Erythroblast (primary cell): ENCODE results near the gene AHCYL2.

Experiments
- DNase-seq, 2 experiments: peaks; one replicate each; lab custom pipeline; 2025; lab: John Stamatoyannopoulos, UW
- GATA1 ChIP-seq: IDR thresholded peaks from 2 replicates; pipeline ENCODE4 v1.6.1; 2011; ENCODE audit warnings: low read depth, mild to moderate bottlenecking, control low read depth, low read length, moderate library complexity
- POLR2A ChIP-seq: IDR thresholded peaks from 2 replicates; pipeline ENCODE4 v1.6.1; 2011; ENCODE audit warnings: mild to moderate bottlenecking, low read length

AHCYL2 gene

DNA sequence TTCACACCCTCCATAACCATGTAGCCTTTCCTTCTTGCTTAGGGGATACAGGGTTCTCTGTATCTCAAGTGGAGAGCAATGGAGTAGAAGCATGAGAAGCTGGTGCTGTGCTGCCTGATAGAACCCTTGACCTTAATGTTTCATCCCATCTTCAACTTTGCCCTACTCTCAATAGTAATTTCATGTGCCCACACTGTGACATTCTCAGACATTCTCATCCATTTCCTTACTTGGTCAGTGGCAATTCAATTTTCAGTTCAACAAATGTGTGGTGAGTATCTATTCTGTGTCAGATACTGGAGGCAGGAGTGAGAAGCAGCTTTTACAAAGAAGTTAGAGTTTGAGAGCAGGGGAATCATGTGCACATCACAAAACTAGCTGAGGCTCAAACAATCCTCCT lies 225.5 kb downstream of the AHCYL2 start:
- DNase-seq = no peak
- TF ChIP-seq POLR2A (no peak), GATA1 (no peak)

DNA sequence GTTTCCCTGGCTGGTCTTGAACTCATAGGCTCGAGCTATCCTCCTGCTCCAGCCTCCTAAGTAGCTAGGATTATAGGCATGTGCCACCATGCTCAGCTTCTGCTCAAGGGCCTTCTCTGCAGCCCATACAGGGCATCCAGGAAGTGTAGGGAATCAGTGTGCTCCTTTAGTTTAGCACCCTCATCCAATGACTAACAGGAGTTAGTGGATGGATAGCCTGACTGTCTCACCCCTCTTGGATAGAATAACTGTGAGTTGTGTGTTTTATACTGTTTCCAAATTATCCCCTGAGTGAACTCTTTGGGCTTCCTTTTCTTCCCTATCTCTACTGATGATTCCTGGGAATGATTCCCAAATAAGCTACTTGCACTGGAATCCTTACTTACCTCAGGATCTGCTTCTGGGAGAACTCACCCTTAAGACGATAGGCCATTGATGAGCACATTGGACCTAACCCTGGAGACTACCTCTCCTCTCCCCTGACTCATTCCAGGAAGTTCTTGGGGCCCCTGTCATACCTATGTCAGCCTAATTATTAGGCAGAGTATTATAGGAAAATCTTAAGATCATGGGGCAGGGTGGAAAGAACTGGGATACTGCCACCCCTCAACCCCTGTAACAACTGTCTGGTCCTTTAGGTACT lies 227.9 kb downstream of the AHCYL2 start:
- TF ChIP-seq GATA1 (no peak), POLR2A (no peak)
- DNase-seq = no peak

DNA sequence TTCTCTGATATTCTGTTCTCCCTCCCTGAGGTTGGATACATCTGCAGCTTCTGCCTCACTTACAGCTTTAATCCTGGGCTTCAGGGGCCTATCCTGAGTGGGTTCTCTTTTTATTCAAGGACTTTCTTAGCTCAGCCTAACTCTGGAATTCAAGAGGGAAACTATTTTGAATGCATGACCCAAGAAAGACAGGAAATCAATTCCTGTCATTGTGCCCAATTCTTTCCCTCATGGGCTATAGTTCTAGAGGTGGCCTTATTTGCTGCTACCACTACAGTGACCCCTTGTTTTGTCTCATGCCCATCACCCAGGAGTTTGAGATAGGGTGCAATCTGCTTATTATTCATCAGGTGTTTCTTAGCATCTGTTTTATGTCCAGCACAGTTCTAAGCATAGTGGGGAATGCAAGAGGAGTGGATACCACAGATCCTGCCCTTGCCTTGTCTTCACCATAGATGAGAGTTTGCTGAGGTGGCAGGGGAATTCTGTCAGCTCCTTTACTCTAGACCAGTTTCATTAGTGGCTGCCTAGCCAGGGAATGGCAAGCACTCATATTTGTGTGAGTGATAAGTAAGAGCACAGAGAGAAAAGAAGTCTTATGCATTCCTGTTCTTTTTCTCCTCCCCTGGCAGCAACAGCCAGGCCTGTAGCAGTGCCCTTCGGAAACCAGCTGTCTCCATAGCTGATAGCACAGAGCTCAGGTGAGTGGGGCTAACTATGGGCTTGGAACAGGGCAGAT lies 228.8 kb downstream of the AHCYL2 start:
- DNase-seq = no peak

GRCh38 chr7:129454249-129454551 lies 229.4 kb downstream of the AHCYL2 start:
- no peak for TF ChIP-seq GATA1
- no peak for TF ChIP-seq POLR2A
- no peak for DNase-seq

More for the DNA sequence above, 228.8 kb downstream of the AHCYL2 start:
- no peak for TF ChIP-seq GATA1
- TF ChIP-seq POLR2A = no peak

GRCh38 chr7:129456421-129456820 lies 231.6 kb downstream of the AHCYL2 start:
- TF ChIP-seq GATA1 = no peak
- no peak for TF ChIP-seq POLR2A

DNA sequence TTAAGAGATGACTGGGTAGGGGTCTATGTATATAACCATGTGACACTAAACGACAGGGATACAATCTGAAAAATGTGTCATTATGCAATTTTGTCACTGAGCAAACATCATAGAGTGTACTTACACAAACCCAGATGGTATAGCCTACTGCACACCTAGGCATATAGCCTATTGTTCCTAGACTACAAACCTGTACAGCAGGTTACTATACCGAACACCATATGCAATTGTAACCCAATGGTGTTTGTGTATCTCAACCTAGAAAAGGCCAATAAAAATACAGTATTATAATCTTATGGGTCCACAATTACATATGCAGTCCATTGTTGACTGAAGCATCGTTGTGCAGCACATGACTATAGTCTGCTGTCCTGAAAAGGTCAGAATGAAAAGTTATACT lies 232.3 kb downstream of the AHCYL2 start:
- no peak for DNase-seq
- TF ChIP-seq GATA1 (no peak), POLR2A (no peak)

More at GRCh38 chr7:129456421-129456820, 231.6 kb downstream of the AHCYL2 start:
- DNase-seq = no peak

DNA sequence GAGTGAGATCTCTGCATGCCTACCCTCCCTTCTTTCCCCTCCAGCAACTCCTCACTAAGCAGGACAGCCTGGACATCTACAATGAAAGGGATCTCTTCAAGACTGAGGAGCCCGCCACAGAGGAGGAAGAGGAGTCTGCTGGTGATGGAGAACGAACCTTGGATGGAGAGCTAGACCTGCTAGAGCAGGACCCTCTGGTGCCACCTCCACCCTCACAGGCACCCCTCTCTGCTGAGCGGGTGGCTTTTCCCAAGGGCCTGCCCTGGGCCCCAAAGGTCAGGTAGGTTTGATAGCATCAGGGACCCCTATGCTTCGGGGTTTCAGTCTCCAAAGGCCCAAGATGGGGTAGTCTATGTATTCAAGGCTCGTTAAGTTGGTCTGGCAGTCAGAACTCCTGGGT lies 233.3 kb downstream of the AHCYL2 start:
- TF ChIP-seq POLR2A (no peak), GATA1 (no peak)
- DNase-seq = no peak

DNA sequence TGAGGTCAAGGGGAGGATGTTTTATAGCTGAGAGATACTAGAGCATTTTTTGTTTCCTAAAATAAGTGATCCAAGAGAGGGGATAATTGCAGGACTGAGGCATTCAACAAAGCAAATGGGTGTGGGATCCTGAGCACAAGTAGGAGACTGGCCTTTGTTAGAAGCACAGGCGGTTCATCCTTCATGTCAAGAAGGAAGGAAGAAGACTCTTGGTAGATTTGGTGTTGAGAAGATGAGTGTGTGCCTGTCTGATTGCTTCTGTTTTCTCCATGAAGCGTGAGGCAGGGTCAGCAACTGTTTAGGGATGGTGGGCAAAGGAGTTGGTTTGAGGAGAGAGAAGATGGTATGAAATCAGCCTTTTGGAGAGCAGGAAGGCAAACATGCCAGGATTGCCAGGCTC lies 237.0 kb downstream of the AHCYL2 start:
- no peak for DNase-seq
- TF ChIP-seq GATA1 (no peak), POLR2A (no peak)

- DNase-seq = no peak
- TF ChIP-seq GATA1 (no peak), POLR2A (no peak)
Observed at GRCh38 chr7:129462420-129462819, 237.6 kb downstream of the AHCYL2 start.

DNA sequence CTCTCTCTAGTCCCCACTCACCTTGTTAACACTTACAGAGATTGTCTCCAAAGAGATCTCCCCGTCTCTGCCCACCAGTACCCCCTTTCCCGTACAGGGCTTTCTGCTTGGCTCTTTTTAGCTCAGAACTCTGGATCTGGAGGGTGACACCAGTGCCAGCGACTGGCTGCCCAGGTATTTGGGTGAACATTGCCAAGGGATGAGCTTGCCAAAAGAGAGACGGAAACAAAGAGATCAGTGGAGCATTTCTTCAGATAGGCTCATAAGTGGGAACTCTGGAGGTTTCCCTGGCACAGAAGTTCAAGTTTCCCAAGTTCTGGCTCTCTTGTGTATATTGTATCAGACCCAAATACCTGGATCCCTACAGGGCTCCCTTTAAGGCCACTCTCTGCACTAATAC lies 239.4 kb downstream of the AHCYL2 start:
- no peak for TF ChIP-seq GATA1
- TF ChIP-seq POLR2A = no peak
- DNase-seq = no peak

DNA sequence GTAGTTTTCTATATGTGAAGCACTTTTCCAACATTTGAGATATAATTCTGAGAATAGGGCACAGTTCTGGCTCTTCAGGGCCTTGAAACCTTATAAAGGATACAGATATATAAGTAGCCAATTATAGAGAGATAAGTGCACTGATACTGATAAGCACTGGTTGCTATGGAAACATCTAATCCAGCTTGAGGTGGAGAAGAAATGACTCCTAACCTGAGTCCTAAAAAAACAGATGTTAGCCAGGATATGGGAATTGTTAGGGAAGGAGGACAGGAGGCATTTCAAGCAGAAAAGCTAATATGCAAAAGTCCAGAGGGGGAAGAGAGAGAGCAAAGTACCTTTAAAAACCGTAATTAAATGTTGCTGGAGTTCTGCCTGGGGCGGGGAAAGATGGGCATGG lies 240.2 kb downstream of the AHCYL2 start:
- no peak for DNase-seq
- no peak for TF ChIP-seq POLR2A
- no peak for TF ChIP-seq GATA1

GRCh38 chr7:129466796-129467195 lies 242.0 kb downstream of the AHCYL2 start:
- DNase-seq = no peak
- TF ChIP-seq GATA1 = no peak
- no peak for TF ChIP-seq POLR2A

GRCh38 chr7:129468087-129468486 lies 243.3 kb downstream of the AHCYL2 start:
- no peak for TF ChIP-seq POLR2A
- no peak for TF ChIP-seq GATA1

GRCh38 chr7:129468547-129468946 lies 243.7 kb downstream of the AHCYL2 start:
- DNase-seq = no peak
- TF ChIP-seq POLR2A (no peak), GATA1 (no peak)

More at GRCh38 chr7:129468087-129468486, 243.3 kb downstream of the AHCYL2 start:
- DNase-seq = no peak
